Subcutaneous abdominal adipose tissue (tissue), 5 donors: ENCODE measurements around the gene NLRP2B.
"Not testable (repeated sequence)": the region's sequence is repeated elsewhere in the genome, so short reads cannot be mapped to it uniquely, and the experiment has no call there.

Source experiments
- H3K27ac ChIP-seq: one replicate; pipeline ENCODE4 v1.7.0; 2013; ENCODE audit warnings: low read depth, mild to moderate bottlenecking, inconsistent platforms, low read length, moderate library complexity
- H3K27me3 ChIP-seq, 5 donors: one replicate each; pipeline ENCODE4 v1.7.0; 2013; ENCODE audit warnings: low read length in 5 of 5, inconsistent platforms in 1 of 5; ENCODE audit not compliant: control insufficient read depth in 5 of 5, insufficient read depth in 4 of 5
- H3K36me3 ChIP-seq, 5 donors: one replicate each; pipeline ENCODE4 v1.7.0; 2013; ENCODE audit warnings: low read length in 5 of 5; ENCODE audit not compliant: control insufficient read depth in 5 of 5, insufficient read depth in 5 of 5
- H3K4me1 ChIP-seq, 5 donors: one replicate each; pipeline ENCODE4 v1.7.0; 2013; ENCODE audit warnings: low read length in 5 of 5, mild to moderate bottlenecking in 3 of 5, moderate library complexity in 1 of 5; ENCODE audit not compliant: control insufficient read depth in 5 of 5, insufficient read depth in 5 of 5
- H3K4me3 ChIP-seq, 5 donors: one replicate each; pipeline ENCODE4 v1.7.0; 2013; ENCODE audit warnings: low read length in 5 of 5, low read depth in 1 of 5
- H3K9ac ChIP-seq, 5 donors: one replicate each; pipeline ENCODE4 v1.7.0; 2013; ENCODE audit warnings: low read length in 5 of 5, mild to moderate bottlenecking in 4 of 5, moderate library complexity in 3 of 5
- H3K9me3 ChIP-seq, 5 donors: one replicate each; pipeline ENCODE4 v1.7.0; 2013; ENCODE audit warnings: low read length in 5 of 5; ENCODE audit not compliant: control insufficient read depth in 5 of 5
- donor health status: healthy.
- donor health status: healthy.
- donor health status: healthy.
- donor health status: healthy.
- donor health status: healthy.

The NLRP2B gene

GRCh38 chrX:57680160-57680559, at the start of gene NLRP2B:
NLRP2B (minus strand) TSS chrX:57680260.
- Histone ChIP-seq H3K4me1 (no peaks in the 10 kb centered on the region), H3K27ac (no peak within 1 kb of the TSS), H3K36me3 (no peaks in the 10 kb centered on the region), H3K27me3 (peaks cover 0 to 6% (median 0%) of the 10 kb centered on the region in 5 donors), H3K4me3 (no peak within 1 kb of the TSS), H3K9me3 (peaks cover 0 to 4% (median 2%) of the 10 kb centered on the region in 5 donors), H3K9ac (no peak within 1 kb of the TSS)

- not testable (repeated sequence) for H3K36me3 ChIP-seq, H3K4me1 ChIP-seq, H3K27ac ChIP-seq, H3K4me3 ChIP-seq, H3K27me3 ChIP-seq, H3K9ac ChIP-seq
- peaks cover 0 to 20% (median 8%) of the 10 kb centered on the region in 5 donors for H3K9me3 ChIP-seq
Observed at GRCh38 chrX:57725995-57726394, 45.9 kb upstream of the NLRP2B start.

GRCh38 chrX:57681341-57681740, 1.3 kb upstream of the NLRP2B start:
- Histone ChIP-seq H3K9ac (no peak overlapping the region), H3K27ac (no peak overlapping the region)

GRCh38 chrX:57678686-57679428, 1.2 kb downstream of the NLRP2B start:
- Histone ChIP-seq H3K27ac (no peak overlapping the region), H3K9me3 (peaks cover 4 to 12% (median 9%) of the 10 kb centered on the region in 5 donors), H3K27me3 (peaks cover 0 to 6% (median 0%) of the 10 kb centered on the region in 5 donors), H3K36me3 (no peaks in the 10 kb centered on the region), H3K4me3 (no peak overlapping the region), H3K9ac (no peak overlapping the region), H3K4me1 (no peaks in the 10 kb centered on the region)

More at GRCh38 chrX:57681341-57681740, 1.3 kb upstream of the NLRP2B start:
- peaks cover 0 to 4% (median 0%) of the 10 kb centered on the region in 5 donors for H3K9me3 ChIP-seq
- H3K36me3 ChIP-seq: no peaks in the 10 kb centered on the region
- H3K4me3 ChIP-seq: no peak overlapping the region
- H3K27me3 ChIP-seq: peaks cover 0 to 6% (median 0%) of the 10 kb centered on the region in 5 donors
- H3K4me1 ChIP-seq: no peaks in the 10 kb centered on the region

- H3K4me1 ChIP-seq: no peaks in the 10 kb centered on the region
- no peaks in the 10 kb centered on the region for H3K36me3 ChIP-seq
- peaks cover 0 to 6% (median 0%) of the 10 kb centered on the region in 5 donors for H3K27me3 ChIP-seq
- H3K4me3 ChIP-seq: no peak overlapping the region
- H3K9ac ChIP-seq: no peak overlapping the region
- H3K27ac ChIP-seq: no peak overlapping the region
- peaks cover 4 to 21% (median 16%) of the 10 kb centered on the region in 5 donors for H3K9me3 ChIP-seq
Observed at GRCh38 chrX:57677132-57677858, 2.8 kb downstream of the NLRP2B start.

GRCh38 chrX:57675320-57675719, 4.7 kb downstream of the NLRP2B start:
- peaks cover 0 to 6% (median 0%) of the 10 kb centered on the region in 5 donors for H3K27me3 ChIP-seq

GRCh38 chrX:57674861-57675260, 5.2 kb downstream of the NLRP2B start:
- Histone ChIP-seq H3K27me3 (peaks cover 0 to 6% (median 0%) of the 10 kb centered on the region in 5 donors), H3K9ac (no peak overlapping the region), H3K4me3 (no peak overlapping the region), H3K4me1 (no peaks in the 10 kb centered on the region), H3K27ac (no peak overlapping the region), H3K9me3 (peaks cover 6 to 25% (median 16%) of the 10 kb centered on the region in 5 donors), H3K36me3 (no peaks in the 10 kb centered on the region)

More at GRCh38 chrX:57675320-57675719, 4.7 kb downstream of the NLRP2B start:
- Histone ChIP-seq H3K4me3 (no peak overlapping the region), H3K27ac (no peak overlapping the region), H3K36me3 (no peaks in the 10 kb centered on the region), H3K9me3 (peaks cover 6 to 25% (median 16%) of the 10 kb centered on the region in 5 donors), H3K4me1 (no peaks in the 10 kb centered on the region), H3K9ac (no peak overlapping the region)

GRCh38 chrX:57669961-57670360, 10.1 kb downstream of the NLRP2B start:
- Histone ChIP-seq H3K27me3 (peaks cover 0 to 6% (median 3%) of the 10 kb centered on the region in 5 donors), H3K9ac (no peak overlapping the region), H3K27ac (no peak overlapping the region), H3K4me3 (no peak overlapping the region), H3K36me3 (no peaks in the 10 kb centered on the region), H3K9me3 (peaks cover 2 to 21% (median 14%) of the 10 kb centered on the region in 5 donors), H3K4me1 (no peaks in the 10 kb centered on the region)

- Histone ChIP-seq H3K9me3 (peaks cover 0 to 4% (median 2%) of the 10 kb centered on the region in 5 donors), H3K27me3 (peaks cover 0 to 6% (median 3%) of the 10 kb centered on the region in 5 donors), H3K4me3 (no peak overlapping the region), H3K9ac (no peak overlapping the region), H3K27ac (no peak overlapping the region), H3K36me3 (no peaks in the 10 kb centered on the region), H3K4me1 (no peaks in the 10 kb centered on the region)
Observed at GRCh38 chrX:57667010-57667409, 13.1 kb downstream of the NLRP2B start.

GRCh38 chrX:57655065-57655464, 25.0 kb downstream of the NLRP2B start:
- Histone ChIP-seq H3K9ac (no peak overlapping the region), H3K27me3 (peaks cover 0 to 2% (median 0%) of the 10 kb centered on the region in 5 donors), H3K9me3 (peaks cover 8 to 23% (median 18%) of the 10 kb centered on the region in 5 donors), H3K27ac (no peak overlapping the region), H3K36me3 (peaks cover 0 to 6% (median 0%) of the 10 kb centered on the region in 5 donors), H3K4me1 (no peaks in the 10 kb centered on the region), H3K4me3 (peak overlapping the region in 1 of 5 donors; percentile 21)
